ENCODE data around the gene RFC1. TPM values are rescaled to one million over a fixed set of nuclear protein-coding genes. Genes with fewer than 3 reads are reported as not detected.

RFC1 gene
- polyA plus RNA-seq, 1 experiment = 18.1 TPM

GRCh38 chr4:39331191-39331590 is 35.0 kb downstream of the RFC1 start:
- ChIA-PET POLR2A (no interaction called here), CTCF (interaction anchor here (1.9 kb wide), 1 partner anchor 10 kb away, joined by 4 read pairs; no protein-coding TSS in a partner anchor)
- Histone ChIP-seq H3K4me3 (ENCODE audit: low read depth, low read length) (no peak overlapping the region), H3K36me3 (ENCODE audit: control insufficient read depth, insufficient read depth, low read length) (no peaks in the 10 kb centered on the region), H3K27me3 (ENCODE audit: control insufficient read depth, insufficient read depth, low read length) (no peaks in the 10 kb centered on the region)
- TF ChIP-seq CTCF (IDR thresholded peaks at IDR 0.05; ENCODE audit: insufficient read depth, low read depth, low read length) = no peak
- DNase-seq (ENCODE audit: low read depth) = no peak

GRCh38 chr4:39330353-39330752 is 35.8 kb downstream of the RFC1 start:
- H3K4me3 ChIP-seq (ENCODE audit: low read depth, low read length) = no peak overlapping the region
- POLR2A ChIA-PET = no interaction called here
- DNase-seq (ENCODE audit: low read depth) = no peak
- no peaks in the 10 kb centered on the region for H3K27me3 ChIP-seq (ENCODE audit: control insufficient read depth, insufficient read depth, low read length)
- TF ChIP-seq CTCF (IDR thresholded peaks at IDR 0.05; ENCODE audit: insufficient read depth, low read depth, low read length) = no peak
- CTCF ChIA-PET = interaction anchor here (1.9 kb wide), 1 partner anchor 10 kb away, joined by 4 read pairs; no protein-coding TSS in a partner anchor
- 0 out of 2 replicates have a peak, but pooled peaks cover 1% of the 10 kb centered on the region for H3K36me3 ChIP-seq (ENCODE audit: control insufficient read depth, insufficient read depth, low read length)

- DNase-seq (ENCODE audit: low read depth) = no peak
- Histone ChIP-seq H3K4me3 (ENCODE audit: low read depth, low read length) (no peak overlapping the region), H3K27me3 (ENCODE audit: control insufficient read depth, insufficient read depth, low read length) (no peaks in the 10 kb centered on the region), H3K36me3 (ENCODE audit: control insufficient read depth, insufficient read depth, low read length) (0 out of 2 replicates have a peak, but pooled peaks cover 1% of the 10 kb centered on the region)
- ChIA-PET POLR2A (interaction anchor here (0.6 kb wide), 1 partner anchor 9 kb away, joined by 3 read pairs; no protein-coding TSS in a partner anchor), CTCF (no interaction called here)
- TF ChIP-seq CTCF (IDR thresholded peaks at IDR 0.05; ENCODE audit: insufficient read depth, low read depth, low read length) = no peak
Observed at GRCh38 chr4:39326468-39326977, 39.6 kb downstream of the RFC1 start.

GRCh38 chr4:39324897-39325613 is 41.1 kb downstream of the RFC1 start:
- H3K27me3 ChIP-seq (ENCODE audit: control insufficient read depth, insufficient read depth, low read length) = no peaks in the 10 kb centered on the region
- TF ChIP-seq CTCF (IDR thresholded peaks at IDR 0.05; ENCODE audit: insufficient read depth, low read depth, low read length) = no peak
- DNase-seq (ENCODE audit: low read depth) = no peak
- POLR2A ChIA-PET = no interaction called here
- CTCF ChIA-PET = no interaction called here
- H3K4me3 ChIP-seq (ENCODE audit: low read depth, low read length) = no peak overlapping the region
- H3K36me3 ChIP-seq (ENCODE audit: control insufficient read depth, insufficient read depth, low read length) = 0 out of 2 replicates have a peak, but pooled peaks cover 1% of the 10 kb centered on the region

- H3K4me3 ChIP-seq (ENCODE audit: low read depth, low read length) = no peak overlapping the region
- 0 out of 2 replicates have a peak, but pooled peaks cover 1% of the 10 kb centered on the region for H3K36me3 ChIP-seq (ENCODE audit: control insufficient read depth, insufficient read depth, low read length)
- ChIA-PET CTCF (no interaction called here), POLR2A (interaction anchor here (0.7 kb wide), 1 partner anchor 1645 kb away, joined by 3 read pairs; no protein-coding TSS in a partner anchor)
- no peak for TF ChIP-seq CTCF (IDR thresholded peaks at IDR 0.05; ENCODE audit: insufficient read depth, low read depth, low read length)
- no peak for DNase-seq (ENCODE audit: low read depth)
- no peaks in the 10 kb centered on the region for H3K27me3 ChIP-seq (ENCODE audit: control insufficient read depth, insufficient read depth, low read length)
Observed at GRCh38 chr4:39324446-39324845, 41.7 kb downstream of the RFC1 start.

All from BJ (cell line).